Breast epithelium (tissue), 3 donors: Measurements from ENCODE around the gene MAST3.

Source experiments
- CTCF ChIP-seq, 3 donors: fragments of 450-650 bp; IDR thresholded peaks; one replicate each; pipeline ENCODE4 v1.5.1; 2016 to 2017; ENCODE audit warnings: antibody characterized with exemption in 3 of 3, mild to moderate bottlenecking in 3 of 3, moderate library complexity in 3 of 3
- POLR2A ChIP-seq: fragments of 450-650 bp; IDR thresholded peaks from one replicate; pipeline ENCODE4 v1.6.1; 2016; ENCODE audit warnings: antibody characterized with exemption, mild to moderate bottlenecking, moderate library complexity
- POLR2AphosphoS5 ChIP-seq, 3 donors: sonication (generic); formaldehyde crosslinking; IDR thresholded peaks; one replicate each; pipeline ENCODE4 v1.6.1; 2017; ENCODE audit warnings: antibody characterized with exemption in 3 of 3

GRCh38 chr19:18070181-18070580 lies 27.4 kb upstream of the MAST3 start:
- TF ChIP-seq CTCF (IDR thresholded peaks at IDR 0.05) = no peak
- no peak for TF ChIP-seq POLR2AphosphoS5 (IDR thresholded peaks at IDR 0.05)
- TF ChIP-seq POLR2A = no peak
